Stimulated activated CD4-positive, alpha-beta T cell treated with anti-CD3 and anti-CD28 coated beads, Interleukin-15, amount 100 ng/mL, for 48 hours (primary cell): ENCODE results near the gene TSSC4.
"Not testable (repeated sequence)": the region's sequence is repeated elsewhere in the genome, so short reads cannot be mapped to it uniquely, and the experiment has no call there.

Source experiments
- DNase-seq, 2 donors: peaks; one replicate each; pipeline ENCODE4 v3.0.0-alpha.2; 2020; ENCODE audit warnings: low read depth in 2 of 2

TSSC4 gene

GRCh38 chr11:2400069-2400761 lies at the start of gene TSSC4:
Gene TSSC4 (plus strand): TSS chr11:2400750. CDS start chr11:2402634, 1,884 bp downstream.
- DNase-seq, result peak; percentile 99

- no peak for DNase-seq
Measured at GRCh38 chr11:2351701-2352100, 48.8 kb upstream of the TSSC4 start.

- no peak for DNase-seq
Measured at GRCh38 chr11:2352420-2352819, 48.1 kb upstream of the TSSC4 start.

DNA sequence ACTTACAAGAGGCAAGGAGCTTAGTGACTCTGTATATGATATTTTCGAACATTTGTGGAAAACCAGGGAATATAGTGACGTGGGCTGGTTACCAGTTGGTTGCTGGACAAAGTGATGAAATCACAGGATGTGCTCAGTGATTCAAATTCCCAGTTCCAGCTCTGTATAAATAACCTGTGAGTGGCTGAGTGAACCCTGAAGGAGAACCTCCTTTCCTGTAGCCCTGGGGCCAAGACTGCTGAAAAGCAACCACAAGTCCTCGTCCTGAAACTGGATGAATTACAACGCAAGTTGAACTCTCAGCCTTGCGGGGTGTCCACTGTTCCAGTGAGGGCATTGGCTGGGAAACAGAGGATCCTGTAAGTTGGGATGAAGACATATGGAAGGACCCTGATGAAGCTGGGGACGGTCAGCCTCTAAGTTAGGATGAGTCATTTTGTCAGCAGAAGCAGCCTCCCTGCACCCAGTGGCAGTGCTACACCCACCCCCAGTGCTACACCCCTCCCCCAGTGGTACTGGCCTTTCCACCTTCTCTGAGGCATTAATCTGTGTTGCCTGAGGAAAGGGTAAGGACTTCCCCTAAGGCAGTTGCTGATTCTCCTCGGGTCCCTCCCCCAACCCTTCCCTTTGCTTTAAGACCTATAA lies 45.4 kb upstream of the TSSC4 start:
- DNase-seq, result no peak

DNA sequence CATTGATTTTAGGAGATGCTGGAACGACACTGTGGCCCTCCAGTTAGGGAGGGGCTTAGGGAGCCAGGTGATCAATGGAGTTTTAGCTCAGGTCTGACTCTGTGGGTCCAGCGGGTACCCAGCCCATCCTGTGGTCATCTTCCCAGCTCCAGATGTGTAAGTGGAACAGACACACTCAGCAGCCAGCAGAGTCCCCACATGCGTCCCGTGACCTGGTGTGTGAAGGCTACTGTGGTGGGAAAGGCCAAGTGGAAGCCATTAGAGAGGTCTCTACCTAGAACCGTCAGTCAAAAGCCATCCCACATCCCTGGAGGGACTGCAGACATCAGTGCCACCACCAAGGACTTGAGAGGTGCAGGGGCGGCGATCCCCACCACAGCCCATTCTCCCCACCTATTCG lies 43.3 kb upstream of the TSSC4 start:
- no peak for DNase-seq

DNA sequence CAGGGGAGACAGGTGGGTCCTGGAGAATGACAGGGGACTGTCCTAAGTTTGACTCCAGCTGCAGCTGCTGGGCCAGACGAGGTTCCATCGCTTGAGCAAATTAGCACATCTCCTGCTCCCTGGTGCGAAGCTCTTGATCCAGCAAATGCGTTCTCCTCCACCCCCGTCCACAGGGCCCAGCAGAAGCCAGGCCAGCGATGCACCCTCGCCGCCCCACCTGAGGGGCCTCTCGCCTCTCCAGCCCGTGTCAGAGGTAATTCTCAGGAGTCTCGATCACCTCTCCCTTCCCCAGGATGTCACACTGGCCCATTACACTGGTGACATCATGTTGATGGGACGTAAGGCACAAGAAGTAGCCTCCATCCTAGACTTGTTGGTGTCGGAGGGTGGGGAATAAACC lies 42.9 kb upstream of the TSSC4 start:
- DNase-seq, result not testable (repeated sequence)

GRCh38 chr11:2358754-2359442 lies 41.7 kb upstream of the TSSC4 start:
- no peak for DNase-seq

DNA sequence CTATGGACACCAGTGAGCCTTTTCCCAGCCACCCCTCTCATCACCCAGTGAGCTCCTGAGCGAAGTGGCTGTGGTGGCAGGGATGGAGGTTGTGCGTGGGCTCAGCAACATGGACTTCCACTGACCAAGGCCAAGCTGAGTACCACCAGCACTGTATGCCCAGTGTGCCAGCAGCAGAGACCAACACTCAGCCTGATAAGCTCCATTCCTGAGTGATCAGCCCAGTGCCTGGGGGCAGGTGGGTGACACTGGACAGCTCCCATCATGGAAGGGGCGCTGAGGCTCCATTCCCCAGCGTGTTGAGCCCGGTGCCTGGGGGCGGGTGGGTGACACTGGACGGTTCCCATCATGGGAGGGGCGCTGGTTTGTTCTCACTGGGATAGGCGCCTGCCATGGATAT lies 41.0 kb upstream of the TSSC4 start:
- DNase-seq, result no peak

- DNase-seq, result no peak
Measured at GRCh38 chr11:2360081-2360642, 40.4 kb upstream of the TSSC4 start.

DNA sequence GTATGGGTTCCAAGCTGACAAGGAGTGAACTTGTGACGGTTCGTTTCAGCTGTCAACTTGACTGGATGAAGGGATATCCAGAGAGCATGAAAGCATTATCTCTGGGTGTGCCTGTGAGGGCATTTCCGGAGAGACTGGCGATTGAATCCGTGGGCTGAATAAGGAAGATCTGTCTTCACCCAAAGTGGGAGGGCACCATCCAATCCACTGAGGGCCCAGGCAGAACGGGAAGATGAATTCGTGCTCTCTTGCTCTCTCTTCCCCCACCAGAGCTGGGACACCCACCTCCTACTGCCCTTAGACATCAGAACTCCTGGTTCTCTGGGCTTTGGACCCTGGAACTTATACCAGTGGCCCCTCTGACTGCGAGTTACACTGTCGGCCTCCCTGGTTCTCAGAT lies 39.0 kb upstream of the TSSC4 start:
- DNase-seq, result no peak

DNA sequence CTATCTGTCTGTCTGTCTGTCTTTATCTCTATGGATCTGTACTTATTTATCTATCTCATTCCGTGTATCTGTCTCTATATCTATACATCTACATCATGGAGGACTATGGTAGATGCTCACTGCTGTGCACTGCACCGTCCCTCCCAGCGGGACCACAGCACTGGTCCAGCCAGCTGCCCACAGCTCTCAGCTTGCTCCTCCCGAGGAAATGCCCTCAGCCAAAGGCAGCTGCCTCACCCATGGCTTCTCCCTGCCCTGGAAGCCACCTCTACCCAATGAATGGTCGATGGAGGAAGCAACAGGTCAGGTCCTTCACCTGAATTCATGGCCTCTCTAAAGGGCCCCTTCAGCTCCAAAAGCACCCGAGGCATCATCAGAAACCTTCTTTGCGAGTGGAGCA lies 38.1 kb upstream of the TSSC4 start:
- no peak for DNase-seq

- DNase-seq, result no peak
Measured at GRCh38 chr11:2363130-2363529, 37.4 kb upstream of the TSSC4 start.

GRCh38 chr11:2363577-2364370 lies 36.8 kb upstream of the TSSC4 start:
- no peak for DNase-seq

DNA sequence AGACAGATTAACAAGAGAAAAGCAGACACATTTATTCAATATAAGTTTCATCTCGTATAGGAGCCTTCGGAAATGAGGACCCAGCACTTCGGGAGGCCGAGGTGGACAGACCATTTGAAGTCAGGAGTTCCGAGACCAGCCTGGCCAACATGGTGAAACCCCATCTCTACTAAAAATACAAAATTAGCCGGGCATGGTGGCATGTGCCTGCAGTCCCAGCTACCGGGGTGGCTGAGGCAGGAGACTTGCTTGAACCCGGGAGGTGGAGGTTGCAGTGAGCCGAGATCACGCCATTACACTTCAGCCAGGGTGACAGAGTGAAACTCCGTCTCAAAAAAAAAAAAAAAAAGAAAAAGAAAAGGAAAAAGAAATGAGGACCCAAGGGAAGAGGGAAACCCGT lies 36.2 kb upstream of the TSSC4 start:
- DNase-seq, result not testable (repeated sequence)

DNA sequence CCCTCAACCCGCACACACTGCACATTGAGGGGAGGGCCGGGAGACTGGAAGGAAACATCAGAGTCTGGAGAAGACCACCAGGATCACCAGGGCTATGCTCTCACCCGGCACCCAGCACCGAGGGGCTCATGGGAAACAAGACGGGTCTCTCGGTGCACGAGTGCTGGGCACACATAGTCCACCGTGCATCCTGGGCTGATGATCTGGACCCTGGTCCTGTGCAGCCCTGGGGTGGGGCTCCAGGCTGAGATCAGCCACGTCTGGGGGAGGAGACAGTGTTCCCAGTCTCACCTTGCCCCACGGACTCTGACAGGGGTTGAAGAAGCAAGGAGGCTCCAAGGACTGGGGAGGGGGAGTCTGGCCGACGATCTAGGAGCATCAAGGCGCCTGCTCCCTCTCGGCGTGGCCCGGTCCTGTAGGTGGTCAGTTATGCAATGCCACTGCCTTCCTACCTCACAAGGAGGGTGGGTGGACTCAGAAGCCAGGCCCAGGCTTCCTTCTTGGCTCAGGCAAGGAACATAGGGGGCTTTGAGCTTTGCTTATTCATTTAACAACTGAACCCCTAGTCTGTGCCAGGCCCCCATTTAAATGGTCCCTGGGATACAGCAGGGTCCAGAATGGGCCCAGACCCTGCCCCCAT lies 34.9 kb upstream of the TSSC4 start:
- no peak for DNase-seq

DNA sequence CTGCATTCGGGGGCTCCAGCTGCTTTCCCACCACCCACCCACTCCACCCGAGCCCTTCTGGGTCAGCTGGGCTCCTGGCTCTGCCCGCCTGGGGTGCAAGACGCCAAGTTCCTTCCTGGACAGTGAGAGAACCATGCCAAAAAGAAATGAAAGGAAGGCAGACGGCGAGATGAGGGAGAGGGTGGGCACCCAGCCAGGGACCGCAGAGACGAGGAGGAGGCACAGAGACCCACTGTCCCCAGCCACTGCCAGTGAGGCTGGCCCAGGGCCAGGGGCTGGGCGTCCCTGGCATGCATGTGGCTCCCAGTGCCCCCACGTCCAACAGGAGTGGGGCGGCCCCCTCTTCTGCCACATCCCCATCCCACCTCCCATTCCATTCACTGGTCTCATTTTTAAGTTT lies 34.3 kb upstream of the TSSC4 start:
- DNase-seq, result no peak

DNA sequence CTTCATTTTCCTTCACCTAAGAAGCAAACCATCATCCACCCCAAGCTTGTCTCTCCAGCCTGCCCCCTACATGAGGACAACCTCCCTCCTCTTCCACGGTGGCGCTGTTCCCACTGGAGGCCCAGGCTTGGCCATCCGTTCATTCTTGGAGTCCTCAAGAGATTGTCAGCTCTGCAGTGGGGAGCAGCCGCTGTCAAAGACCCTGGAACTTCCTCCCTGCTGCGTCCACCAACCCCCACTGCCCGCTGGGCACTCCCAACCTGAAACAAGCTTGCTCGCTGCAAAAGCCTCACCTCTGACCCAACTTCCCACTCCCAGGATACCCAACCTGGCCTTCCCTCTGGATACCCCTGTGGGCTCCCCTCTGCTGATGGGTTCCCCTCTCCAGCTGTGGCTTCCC lies 33.8 kb upstream of the TSSC4 start:
- DNase-seq, result no peak

DNA sequence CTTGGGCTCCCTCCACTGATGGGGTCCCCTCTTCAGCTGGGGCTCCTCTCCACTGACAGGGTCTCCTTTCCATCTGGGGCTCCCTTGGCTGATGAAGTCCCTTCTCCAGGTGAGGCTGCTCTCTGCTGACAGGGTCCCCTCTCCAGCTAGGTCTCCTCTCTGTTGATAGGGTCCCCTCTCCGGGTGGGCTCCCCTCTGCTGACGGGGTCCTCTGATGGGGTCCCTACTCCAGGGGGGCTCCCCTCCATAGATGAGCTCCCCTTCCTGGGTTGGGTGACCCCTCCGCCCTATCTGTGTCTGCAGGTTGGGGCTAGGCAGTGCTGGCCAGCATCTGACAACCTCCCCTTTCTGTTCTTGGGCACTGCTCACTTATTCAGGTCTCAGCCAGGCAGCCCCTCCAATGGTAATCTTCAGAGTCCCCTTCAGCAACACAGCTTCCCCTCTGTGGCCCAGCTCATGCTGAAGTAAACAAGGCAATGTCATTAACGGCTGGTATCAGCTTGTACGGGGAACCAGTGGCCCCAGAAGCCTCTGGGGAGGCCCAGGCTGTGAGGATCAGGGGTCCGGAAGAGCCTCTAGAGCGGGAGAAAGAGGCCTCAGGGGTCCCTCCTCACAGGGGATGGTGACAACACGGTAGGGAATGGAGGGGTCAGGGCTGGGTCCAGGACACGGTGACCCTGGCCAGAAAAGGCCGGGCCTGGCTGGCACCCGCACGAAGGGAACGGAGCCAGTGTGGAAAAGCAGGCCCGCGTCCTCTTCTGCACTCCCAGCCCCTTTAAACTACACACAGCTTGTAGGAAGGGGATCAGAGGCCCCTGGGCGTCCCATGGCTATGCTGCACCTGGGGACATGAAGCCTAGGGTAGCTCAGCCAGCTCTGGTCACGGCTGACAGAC lies 33.0 kb upstream of the TSSC4 start:
- no peak for DNase-seq

GRCh38 chr11:2368178-2368850 lies 32.2 kb upstream of the TSSC4 start:
- no peak for DNase-seq

GRCh38 chr11:2368851-2369180 lies 31.7 kb upstream of the TSSC4 start:
- DNase-seq, result no peak
